ENCODE results near the gene USP32.
"Not testable (repeated sequence)": the region's sequence is repeated elsewhere in the genome, so short reads cannot be mapped to it uniquely, and the experiment has no call there.

Gene USP32

GRCh38 chr17:60327134-60327900 lies 64.6 kb downstream of the USP32 start:
- DNase-seq: no peak

GRCh38 chr17:60326702-60327101 lies 65.2 kb downstream of the USP32 start:
- no peak for DNase-seq

- no peak for DNase-seq
Observed at GRCh38 chr17:60325730-60326524, 66.0 kb downstream of the USP32 start.

- no peak for DNase-seq
Observed at GRCh38 chr17:60323754-60324153, 68.2 kb downstream of the USP32 start.

- no peak for DNase-seq
Observed at GRCh38 chr17:60322056-60322387, 69.9 kb downstream of the USP32 start.

- DNase-seq: no peak
Observed at GRCh38 chr17:60321336-60322055, 70.4 kb downstream of the USP32 start.

GRCh38 chr17:60318830-60319229 lies 73.1 kb downstream of the USP32 start:
- no peak for DNase-seq

GRCh38 chr17:60318326-60318725 lies 73.6 kb downstream of the USP32 start:
- DNase-seq: no peak

GRCh38 chr17:60315650-60316049 lies 76.3 kb downstream of the USP32 start:
- DNase-seq: no peak

GRCh38 chr17:60314900-60315299 lies 77.0 kb downstream of the USP32 start:
- not testable (repeated sequence) for DNase-seq

GRCh38 chr17:60314423-60314822 lies 77.5 kb downstream of the USP32 start:
- DNase-seq: no peak

- no peak for DNase-seq
Observed at GRCh38 chr17:60311936-60312335, 80.0 kb downstream of the USP32 start.

GRCh38 chr17:60311186-60311585 lies 80.7 kb downstream of the USP32 start:
- no peak for DNase-seq

GRCh38 chr17:60305141-60305540 lies 86.8 kb downstream of the USP32 start:
- no peak for DNase-seq

GRCh38 chr17:60304502-60304901 lies 87.4 kb downstream of the USP32 start:
- DNase-seq: no peak

GRCh38 chr17:60303406-60304099 lies 88.4 kb downstream of the USP32 start:
- no peak for DNase-seq

- no peak for DNase-seq
Observed at GRCh38 chr17:60301649-60302048, 90.3 kb downstream of the USP32 start.

- no peak for DNase-seq
Observed at GRCh38 chr17:60300949-60301348, 91.0 kb downstream of the USP32 start.

GRCh38 chr17:60300011-60300410 lies 91.9 kb downstream of the USP32 start:
- no peak for DNase-seq

- no peak for DNase-seq
Observed at GRCh38 chr17:60297760-60298401, 94.1 kb downstream of the USP32 start.

- no peak for DNase-seq
Observed at GRCh38 chr17:60296177-60296576, 95.8 kb downstream of the USP32 start.

GRCh38 chr17:60293580-60294335 lies 98.2 kb downstream of the USP32 start:
- DNase-seq: no peak

All from activated CD4-positive, alpha-beta T cell treated with anti-CD3 and anti-CD28 coated beads, Interleukin-2, amount 50 U/mL, for 1 hour (primary cell).